ENCODE data around the gene SLC22A2. TPM values are rescaled to one million over a fixed set of nuclear protein-coding genes. Genes with fewer than 3 reads are reported as not detected.

SLC22A2 gene
- total RNA-seq, 1 donor from 2014 or later = 1.1 TPM

GRCh38 chr6:160207618-160208017 lies 51.0 kb downstream of the SLC22A2 start:
- no peak for DNase-seq

- no peak for DNase-seq
These were observed 53.9 kb downstream of the SLC22A2 start for GRCh38 chr6:160204710-160205109.

GRCh38 chr6:160203953-160204352 lies 54.7 kb downstream of the SLC22A2 start:
- no peak for DNase-seq

- DNase-seq = no peak
These were observed 55.1 kb downstream of the SLC22A2 start for GRCh38 chr6:160203522-160203921.

GRCh38 chr6:160203076-160203475 lies 55.5 kb downstream of the SLC22A2 start:
- DNase-seq = no peak

GRCh38 chr6:160202411-160202810 lies 56.2 kb downstream of the SLC22A2 start:
- DNase-seq = no peak

GRCh38 chr6:160201061-160201460 lies 57.6 kb downstream of the SLC22A2 start:
- no peak for DNase-seq

GRCh38 chr6:160198606-160199211 lies 59.9 kb downstream of the SLC22A2 start:
- DNase-seq = no peak

GRCh38 chr6:160197662-160198061 lies 61.0 kb downstream of the SLC22A2 start:
- DNase-seq = no peak

GRCh38 chr6:160194808-160195207 lies 63.8 kb downstream of the SLC22A2 start:
- no peak for DNase-seq

- DNase-seq = no peak
These were observed 65.8 kb downstream of the SLC22A2 start for GRCh38 chr6:160192840-160193239.

- DNase-seq = no peak
These were observed 67.6 kb downstream of the SLC22A2 start for GRCh38 chr6:160190973-160191372.

- DNase-seq = no peak
These were observed 68.5 kb downstream of the SLC22A2 start for GRCh38 chr6:160190081-160190480.

- no peak for DNase-seq
These were observed 69.8 kb downstream of the SLC22A2 start for GRCh38 chr6:160188773-160189172.

GRCh38 chr6:160180706-160181105 lies 77.9 kb downstream of the SLC22A2 start:
- no peak for DNase-seq

GRCh38 chr6:160178271-160178670 lies 80.3 kb downstream of the SLC22A2 start:
- no peak for DNase-seq

GRCh38 chr6:160177220-160177619 lies 81.4 kb downstream of the SLC22A2 start:
- DNase-seq = no peak

- DNase-seq = no peak
These were observed 83.9 kb downstream of the SLC22A2 start for GRCh38 chr6:160174681-160175080.

GRCh38 chr6:160173806-160174527 lies 84.7 kb downstream of the SLC22A2 start:
- DNase-seq = no peak

GRCh38 chr6:160172704-160173103 lies 85.9 kb downstream of the SLC22A2 start:
- no peak for DNase-seq

- no peak for DNase-seq
These were observed 88.5 kb downstream of the SLC22A2 start for GRCh38 chr6:160170018-160170680.

- DNase-seq = no peak
These were observed 90.8 kb downstream of the SLC22A2 start for GRCh38 chr6:160167604-160168399.
